CD4-positive, CD25-positive, alpha-beta regulatory T cell (primary cell): ENCODE measurements around the gene FBXL15. TPM values are rescaled to one million over a fixed set of nuclear protein-coding genes. Genes with fewer than 3 reads are reported as not detected.

Source experiments
- ATAC-seq, 2 donors: fragments of 150-1000 bp; cut with Tn5 transposase; one replicate each; pipeline ENCODE4 v1.10.0; 2021; ENCODE audit warnings: low read depth in 2 of 2, moderate number of reproducible peaks in 2 of 2, moderate library complexity in 1 of 2
- DNase-seq, 3 donors: peaks; one replicate each; pipeline versions ENCODE4 v3.0.0 to v3.0.0-alpha.2; 2012 to 2022; ENCODE audit warnings: mixed read lengths in 1 of 3
- H3K27ac ChIP-seq: one replicate; pipeline ENCODE4 v1.7.0; 2013; ENCODE audit warnings: mild to moderate bottlenecking, low read length; ENCODE audit not compliant: insufficient read depth, poor library complexity, severe bottlenecking
- H3K27me3 ChIP-seq: one replicate; pipeline ENCODE4 v1.7.0; 2013; ENCODE audit warnings: low read length; ENCODE audit not compliant: control insufficient read depth, insufficient read depth
- H3K36me3 ChIP-seq: one replicate; pipeline ENCODE4 v1.7.0; 2013; ENCODE audit warnings: mild to moderate bottlenecking, low read length, moderate library complexity; ENCODE audit not compliant: control insufficient read depth, insufficient read depth
- H3K4me1 ChIP-seq: 2 replicates; pipeline ENCODE4 v1.7.0; 2013; ENCODE audit warnings: mild to moderate bottlenecking, low read length; ENCODE audit not compliant: insufficient read depth, control insufficient read depth, poor library complexity, severe bottlenecking
- H3K4me3 ChIP-seq: one replicate; pipeline ENCODE4 v1.7.0; 2013; ENCODE audit warnings: low read depth, mild to moderate bottlenecking, low read length, moderate library complexity
- H3K9me3 ChIP-seq, 2 experiments: 1 replicate in 1 of 2; 2 replicates in 1 of 2; pipeline ENCODE4 v1.7.0; 2013; ENCODE audit warnings: low read length in 2 of 2, mild to moderate bottlenecking in 1 of 2, moderate library complexity in 1 of 2; ENCODE audit not compliant: control insufficient read depth in 2 of 2
- H3K27ac Mint-ChIP-seq, 3 donors: one replicate each; pipeline ENCODE4 v1.8.0; 2020 to 2022; ENCODE audit warnings: mild to moderate bottlenecking in 3 of 3, mixed read lengths in 3 of 3, moderate library complexity in 2 of 3
- H3K27me3 Mint-ChIP-seq: one replicate; pipeline ENCODE4 v1.8.0; 2022; ENCODE audit warnings: mild to moderate bottlenecking, mixed read lengths
- H3K36me3 Mint-ChIP-seq: one replicate; pipeline ENCODE4 v1.8.0; 2020; ENCODE audit warnings: mixed read lengths
- H3K4me1 Mint-ChIP-seq, 4 donors: one replicate each; pipeline ENCODE4 v1.8.0; 2020 to 2022; ENCODE audit warnings: mixed read lengths in 4 of 4, mild to moderate bottlenecking in 1 of 4
- H3K4me3 Mint-ChIP-seq, 4 donors: one replicate each; pipeline ENCODE4 v1.8.0; 2020 to 2022; ENCODE audit warnings: mild to moderate bottlenecking in 4 of 4, mixed read lengths in 4 of 4, moderate library complexity in 3 of 4
- H3K9me3 Mint-ChIP-seq, 7 donors: one replicate each; pipeline ENCODE4 v1.8.0; 2020 to 2022; ENCODE audit warnings: mixed read lengths in 7 of 7, mild to moderate bottlenecking in 3 of 7, moderate library complexity in 2 of 7
- polyA plus RNA-seq, 4 donors: library from polyadenylated mRNA; unstranded; fragments of 300-500 nt; fragmentation: Illumina TruSeq; gene quantifications; one replicate each; pipeline ENCODE4 v1.2.3, GENCODE V29; 2021
- total RNA-seq: library from RNA; stranded (reverse); gene quantifications from one replicate; pipeline ENCODE4 v1.2.3, GENCODE V29; 2022

FBXL15 gene
- total and polyA plus RNA-seq, 5 donors from 2014 or later = 12.8 to 40.1 (median 29.7) TPM

DNA sequence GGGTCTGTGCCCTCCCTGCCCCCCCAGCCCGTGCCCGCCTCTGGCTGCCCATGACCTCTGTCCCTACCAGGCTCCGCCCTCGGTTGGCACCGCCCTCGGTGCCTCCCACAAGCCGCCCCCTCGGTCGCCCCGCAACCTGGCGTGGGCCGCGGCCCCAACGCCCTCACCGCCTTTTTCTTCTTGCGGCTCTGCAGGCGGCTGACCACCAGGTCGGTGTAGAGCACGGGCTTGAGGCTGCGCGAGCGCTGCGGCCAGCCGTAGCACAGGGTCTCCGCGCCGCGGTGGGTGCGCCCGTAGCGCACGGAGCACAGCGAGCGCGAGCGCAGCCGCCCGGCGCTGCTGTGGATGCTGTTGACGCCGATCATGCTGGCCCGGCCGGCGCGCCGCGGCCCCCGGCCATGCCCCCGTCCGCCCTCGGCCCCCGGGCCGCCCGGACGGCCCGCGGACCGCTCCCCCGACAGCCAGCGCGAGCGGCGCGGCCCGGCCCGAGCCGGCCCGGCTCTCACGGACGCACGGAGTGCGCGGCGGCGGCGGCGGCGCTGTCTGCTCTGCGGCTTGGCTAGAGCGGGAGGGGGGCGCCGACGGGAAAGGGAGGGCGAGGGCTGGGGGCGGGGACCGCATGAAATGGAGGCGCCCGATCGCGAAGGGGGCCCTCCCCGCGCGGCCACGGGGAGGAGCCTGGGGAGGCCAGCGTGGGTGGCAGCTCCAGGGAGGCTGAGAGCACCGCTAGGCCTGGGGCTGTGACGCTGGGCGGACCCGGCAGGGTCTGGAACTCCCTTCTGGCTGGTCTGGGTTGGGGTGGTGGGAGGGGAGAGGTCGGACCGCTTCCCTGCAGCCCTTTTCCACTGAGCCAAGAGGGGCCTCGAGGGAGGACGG is 11.7 kb upstream of the FBXL15 start:
- Mint-ChIP-seq H3K9me3 (peaks cover 0 to 5% (median 0%) of the 10 kb centered on the region in 7 donors), H3K36me3 (no peaks in the 10 kb centered on the region), H3K27me3 (peaks cover 44% of the 10 kb centered on the region), H3K27ac (no peak overlapping the region), H3K4me3 (peak overlapping the region; percentile 83 to 95 (median 86)), H3K4me1 (peaks cover 6 to 35% (median 23%) of the 10 kb centered on the region in 4 donors)
- DNase-seq (peak; percentile 47 to 60 (median 58)), ATAC-seq (peak; percentile 42 to 65)
- H3K4me1 ChIP-seq = peaks cover 33% of the 10 kb centered on the region
- H3K27ac ChIP-seq = peak overlapping the region; percentile 39
- no peaks in the 10 kb centered on the region for H3K36me3 ChIP-seq
- H3K4me3 ChIP-seq = no peak overlapping the region
- H3K9me3 ChIP-seq = no peaks in the 10 kb centered on the region
- peaks cover 16% of the 10 kb centered on the region for H3K27me3 ChIP-seq

DNA sequence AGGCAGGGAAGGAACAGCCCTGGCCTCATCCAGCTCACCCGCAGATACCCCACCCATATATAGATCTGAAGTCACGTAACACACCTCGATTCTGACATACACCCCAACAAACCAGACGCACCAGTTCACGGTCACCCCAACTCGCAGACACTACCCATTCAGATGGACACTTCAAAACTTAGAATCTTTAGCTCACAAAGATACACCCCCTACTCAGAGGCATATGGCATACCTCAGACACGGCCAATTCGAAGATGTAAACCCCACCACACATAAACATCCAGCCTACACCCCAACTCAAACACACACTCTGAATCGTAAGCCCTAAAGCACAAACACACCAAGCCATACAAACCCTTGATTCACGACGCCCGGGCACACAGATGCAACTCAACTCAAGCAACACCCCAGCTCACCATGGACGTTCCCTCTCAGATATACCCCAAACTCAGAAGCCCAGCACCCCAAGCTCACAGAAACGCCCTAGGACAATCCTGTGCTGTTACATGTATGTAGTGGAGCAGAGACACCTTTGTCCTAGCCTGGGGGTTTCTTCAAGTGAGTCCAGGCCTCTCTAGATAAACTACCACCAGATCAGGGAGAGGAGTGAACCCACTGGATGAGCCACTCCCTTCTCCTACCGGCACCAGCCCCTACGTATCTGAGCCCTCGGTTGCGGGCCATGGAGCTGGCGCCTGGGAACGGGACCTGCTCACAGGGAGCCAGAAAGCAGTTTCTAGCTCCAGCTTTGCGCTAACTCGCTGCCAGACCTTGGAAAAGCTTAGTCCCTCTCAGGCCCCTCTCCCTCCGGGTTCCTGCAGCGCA is 10.8 kb upstream of the FBXL15 start:
- H3K27ac ChIP-seq = peak overlapping the region; percentile 39
- peaks cover 6 to 35% (median 23%) of the 10 kb centered on the region in 4 donors for H3K4me1 Mint-ChIP-seq

DNA sequence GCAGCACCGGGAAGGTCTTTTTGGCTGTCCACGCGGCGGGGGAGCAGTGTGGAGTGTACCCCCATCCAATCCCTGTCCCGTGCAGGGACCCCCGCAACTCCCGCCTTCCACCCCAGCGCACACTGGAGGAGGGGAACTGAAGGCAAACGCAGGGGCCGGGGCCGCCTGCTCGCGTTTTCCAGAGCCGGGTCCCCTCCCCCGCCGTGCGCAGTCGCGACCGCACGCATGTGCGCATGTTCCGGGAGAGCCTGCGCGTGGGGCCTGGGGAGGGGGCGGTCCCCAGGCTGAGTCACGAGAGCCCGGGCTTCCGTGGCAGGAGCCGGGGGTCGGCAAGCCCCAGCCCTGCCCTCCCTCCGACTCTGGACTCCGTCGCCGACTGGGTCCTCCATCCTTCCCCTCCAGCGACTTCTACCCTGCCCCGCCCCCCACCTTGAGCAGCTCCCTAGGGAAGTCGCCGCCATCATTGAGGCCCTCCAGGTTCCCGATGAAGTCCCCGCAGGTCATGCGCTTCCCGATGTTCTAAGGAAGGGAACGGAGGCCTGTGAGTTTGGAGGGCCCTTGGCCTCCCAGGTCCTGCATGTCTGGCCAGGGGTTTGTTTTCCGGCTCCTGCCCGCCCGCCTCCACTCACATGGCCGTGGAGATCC is 10.1 kb upstream of the FBXL15 start:
- Histone ChIP-seq H3K27me3 (peaks cover 16% of the 10 kb centered on the region), H3K4me1 (peaks cover 33% of the 10 kb centered on the region), H3K4me3 (no peak overlapping the region), H3K9me3 (no peaks in the 10 kb centered on the region), H3K27ac (no peak overlapping the region), H3K36me3 (no peaks in the 10 kb centered on the region)
- Mint-ChIP-seq H3K9me3 (peaks cover 0 to 5% (median 0%) of the 10 kb centered on the region in 7 donors), H3K27ac (peak overlapping the region in 1 of 3 donors; percentile 33), H3K4me1 (peaks cover 6 to 35% (median 23%) of the 10 kb centered on the region in 4 donors), H3K4me3 (peak overlapping the region; percentile 72 to 95 (median 85)), H3K27me3 (peaks cover 47% of the 10 kb centered on the region), H3K36me3 (no peaks in the 10 kb centered on the region)
- DNase-seq (peak in 2 of 3 donors; percentile 44 to 45), ATAC-seq (no peak)

More for the DNA sequence above, 10.8 kb upstream of the FBXL15 start:
- ATAC-seq (no peak), DNase-seq (no peak)
- peaks cover 33% of the 10 kb centered on the region for H3K4me1 ChIP-seq
- peak overlapping the region in 2 of 3 donors; percentile 32 to 33 for H3K27ac Mint-ChIP-seq
- H3K9me3 ChIP-seq = no peaks in the 10 kb centered on the region
- peak overlapping the region; percentile 44 for H3K4me3 ChIP-seq
- no peaks in the 10 kb centered on the region for H3K36me3 Mint-ChIP-seq
- H3K27me3 Mint-ChIP-seq = peaks cover 44% of the 10 kb centered on the region
- peaks cover 0 to 5% (median 0%) of the 10 kb centered on the region in 7 donors for H3K9me3 Mint-ChIP-seq
- no peaks in the 10 kb centered on the region for H3K36me3 ChIP-seq
- peak overlapping the region; percentile 72 to 95 (median 85) for H3K4me3 Mint-ChIP-seq
- peaks cover 16% of the 10 kb centered on the region for H3K27me3 ChIP-seq

DNA sequence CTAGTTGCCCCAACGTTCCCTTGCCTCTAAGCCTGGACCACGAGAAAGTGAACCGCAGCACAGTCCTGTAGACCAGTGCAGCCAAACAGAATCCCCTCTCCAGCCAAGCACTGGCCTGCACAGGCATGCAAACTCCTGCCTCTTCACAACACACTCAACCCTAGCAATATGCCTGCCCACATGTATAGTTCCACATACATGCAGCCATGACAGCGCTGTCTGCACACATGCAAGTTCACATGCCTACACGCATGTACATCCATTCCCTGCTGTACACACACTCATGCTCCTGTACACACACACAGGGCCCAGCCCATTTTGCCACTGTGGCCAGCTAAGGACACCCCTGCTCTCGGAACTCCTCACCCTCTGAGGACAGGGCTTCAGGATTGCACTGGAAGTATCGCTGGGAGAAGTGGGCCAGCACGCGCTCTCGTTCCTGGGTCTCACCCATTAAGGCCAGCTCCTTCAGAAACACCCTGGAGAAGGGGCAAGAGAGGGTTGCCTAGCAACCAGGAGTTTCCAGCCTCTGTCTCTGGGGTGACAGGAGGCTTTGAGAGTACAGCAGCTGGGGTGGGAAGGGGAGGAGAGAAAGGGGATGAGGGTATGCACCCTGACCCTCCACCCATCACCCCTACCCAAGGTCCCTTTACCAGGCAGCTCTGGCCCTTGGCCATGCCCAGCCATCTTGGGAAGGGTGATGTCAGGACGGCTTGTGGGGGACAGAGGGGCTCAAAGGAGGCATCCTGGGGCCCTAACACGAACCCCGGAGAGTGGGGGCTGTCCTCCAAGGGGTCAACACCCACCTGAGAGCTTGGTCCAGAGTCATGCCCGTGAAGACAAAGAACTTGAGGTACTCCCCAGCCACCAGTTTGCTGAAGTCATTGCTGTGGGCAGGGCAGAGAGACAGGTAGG is 9.0 kb upstream of the FBXL15 start:
- no peak for DNase-seq

DNA sequence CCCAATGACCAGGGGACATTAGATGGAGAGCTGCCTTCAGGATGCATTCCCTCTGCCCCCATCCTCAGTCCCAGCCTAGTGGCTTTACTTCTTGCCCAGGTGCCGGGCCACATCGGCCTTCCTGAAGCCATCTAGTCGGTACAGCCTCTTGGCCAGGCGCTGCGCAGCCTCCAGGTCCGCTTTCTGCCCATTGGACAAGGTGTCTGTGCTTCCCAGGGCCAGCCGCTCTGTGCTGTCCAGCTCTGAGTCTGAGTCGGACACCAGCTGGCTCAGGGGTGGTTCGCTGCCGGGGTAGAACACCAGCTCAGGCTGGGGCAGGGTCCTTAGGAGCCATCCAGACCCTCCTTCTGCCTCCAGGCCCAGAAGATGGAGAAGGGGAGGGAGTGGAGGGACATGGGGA is 8.3 kb upstream of the FBXL15 start:
- no peak overlapping the region for H3K4me3 ChIP-seq
- DNase-seq = no peak

More for the DNA sequence above, 9.0 kb upstream of the FBXL15 start:
- Histone ChIP-seq H3K27ac (no peak overlapping the region), H3K4me1 (peaks cover 33% of the 10 kb centered on the region), H3K36me3 (no peaks in the 10 kb centered on the region), H3K27me3 (peaks cover 16% of the 10 kb centered on the region), H3K9me3 (no peaks in the 10 kb centered on the region), H3K4me3 (no peak overlapping the region)
- Mint-ChIP-seq H3K9me3 (peaks cover 0 to 5% (median 0%) of the 10 kb centered on the region in 7 donors), H3K36me3 (no peaks in the 10 kb centered on the region), H3K4me1 (peaks cover 6 to 35% (median 23%) of the 10 kb centered on the region in 4 donors), H3K27ac (peak overlapping the region in 1 of 3 donors; percentile 38), H3K4me3 (peak overlapping the region; percentile 66 to 84 (median 80)), H3K27me3 (peaks cover 53% of the 10 kb centered on the region)
- no peak for ATAC-seq

DNA sequence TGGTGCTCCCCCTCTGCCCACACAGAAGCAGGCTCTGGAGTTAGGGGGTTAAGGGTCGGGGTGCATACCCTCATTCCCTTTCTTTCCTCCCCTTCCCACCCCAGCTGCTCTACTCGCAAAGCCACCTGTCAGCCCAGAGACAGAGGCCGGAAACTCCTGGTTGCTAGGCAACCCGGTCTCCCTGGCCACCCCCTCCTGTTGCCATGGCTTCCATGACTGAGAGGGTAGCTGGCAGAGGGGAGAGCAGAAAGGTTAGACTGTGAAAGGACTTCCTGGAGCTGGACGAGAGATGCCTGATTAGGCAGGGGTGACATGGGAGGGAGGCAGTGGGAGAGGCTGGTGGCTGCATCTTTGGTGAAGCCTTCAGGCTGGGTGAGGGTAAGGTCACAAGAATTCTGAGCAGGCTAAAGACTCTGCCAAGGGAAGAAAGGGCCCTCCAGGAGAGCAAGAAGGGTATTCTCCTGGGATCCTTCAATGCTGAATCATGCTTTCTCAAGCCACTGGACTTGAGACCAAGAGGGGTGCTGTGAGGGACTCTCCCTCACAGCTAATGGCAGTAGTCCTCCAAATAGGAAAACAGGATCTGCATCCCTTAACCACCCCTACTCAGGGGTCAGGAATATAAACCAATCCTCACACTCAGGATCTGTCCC is 7.5 kb upstream of the FBXL15 start:
- Mint-ChIP-seq H3K27me3 (peaks cover 54% of the 10 kb centered on the region), H3K36me3 (no peaks in the 10 kb centered on the region), H3K4me3 (peak overlapping the region in 1 of 4 donors; percentile 47), H3K4me1 (peaks cover 6 to 35% (median 24%) of the 10 kb centered on the region in 4 donors), H3K27ac (no peak overlapping the region), H3K9me3 (peaks cover 0 to 8% (median 0%) of the 10 kb centered on the region in 7 donors)
- DNase-seq (peak in 2 of 3 donors; percentile 40 to 68), ATAC-seq (peak in 1 of 2 donors; percentile 22)
- Histone ChIP-seq H3K27ac (no peak overlapping the region), H3K9me3 (no peaks in the 10 kb centered on the region), H3K27me3 (peaks cover 20% of the 10 kb centered on the region), H3K4me1 (peaks cover 33% of the 10 kb centered on the region), H3K36me3 (no peaks in the 10 kb centered on the region), H3K4me3 (no peak overlapping the region)

More for the DNA sequence above, 8.3 kb upstream of the FBXL15 start:
- Histone ChIP-seq H3K36me3 (no peaks in the 10 kb centered on the region), H3K9me3 (no peaks in the 10 kb centered on the region), H3K4me1 (peaks cover 33% of the 10 kb centered on the region), H3K27me3 (peaks cover 16% of the 10 kb centered on the region), H3K27ac (no peak overlapping the region)
- peaks cover 53% of the 10 kb centered on the region for H3K27me3 Mint-ChIP-seq
- peaks cover 6 to 33% (median 23%) of the 10 kb centered on the region in 4 donors for H3K4me1 Mint-ChIP-seq
- H3K9me3 Mint-ChIP-seq = peaks cover 0 to 5% (median 0%) of the 10 kb centered on the region in 7 donors
- no peaks in the 10 kb centered on the region for H3K36me3 Mint-ChIP-seq
- H3K27ac Mint-ChIP-seq = no peak overlapping the region
- no peak for ATAC-seq
- no peak overlapping the region for H3K4me3 Mint-ChIP-seq
